Immature natural killer cell (primary cell): Measurements from ENCODE around the gene IL36B. TPM values are rescaled to one million over a fixed set of nuclear protein-coding genes. Genes with fewer than 3 reads are reported as not detected.

Source experiments
- DNase-seq, 3 donors: peaks; one replicate each; pipeline ENCODE4 v3.0.0; 2022; ENCODE audit warnings: mixed read lengths in 1 of 3
- H3K27ac Mint-ChIP-seq, 6 donors: one replicate each; pipeline ENCODE4 v1.8.0; 2020; ENCODE audit warnings: mixed read lengths in 6 of 6, mild to moderate bottlenecking in 5 of 6, inconsistent platforms in 4 of 6, moderate library complexity in 3 of 6
- H3K27me3 Mint-ChIP-seq, 3 donors: one replicate each; pipeline ENCODE4 v1.8.0; 2020 to 2021; ENCODE audit warnings: low read depth in 3 of 3, mild to moderate bottlenecking in 3 of 3, mixed read lengths in 3 of 3, moderate library complexity in 3 of 3, inconsistent platforms in 1 of 3
- H3K36me3 Mint-ChIP-seq, 3 donors: one replicate each; pipeline ENCODE4 v1.8.0; 2020; ENCODE audit warnings: mixed read lengths in 3 of 3, inconsistent platforms in 2 of 3, mild to moderate bottlenecking in 2 of 3
- H3K4me1 Mint-ChIP-seq, 2 donors: one replicate each; pipeline ENCODE4 v1.8.0; 2020; ENCODE audit warnings: inconsistent platforms in 2 of 2, mild to moderate bottlenecking in 2 of 2, mixed read lengths in 2 of 2, moderate library complexity in 1 of 2
- H3K4me3 Mint-ChIP-seq, 5 donors: one replicate each; pipeline ENCODE4 v1.8.0; 2020; ENCODE audit warnings: mild to moderate bottlenecking in 5 of 5, mixed read lengths in 5 of 5, inconsistent platforms in 3 of 5, moderate library complexity in 3 of 5
- H3K9me3 Mint-ChIP-seq, 6 donors: one replicate each; pipeline ENCODE4 v1.8.0; 2020; ENCODE audit warnings: mild to moderate bottlenecking in 6 of 6, mixed read lengths in 6 of 6, inconsistent platforms in 4 of 6, moderate library complexity in 3 of 6
- polyA plus RNA-seq, 3 donors: library from polyadenylated mRNA; unstranded; fragments of 300-500 nt; fragmentation: Illumina TruSeq; gene quantifications; one replicate each; pipeline ENCODE4 v1.2.3, GENCODE V29; 2021

IL36B gene
- polyA plus RNA-seq, 3 donors from 2014 or later = not detected

DNA sequence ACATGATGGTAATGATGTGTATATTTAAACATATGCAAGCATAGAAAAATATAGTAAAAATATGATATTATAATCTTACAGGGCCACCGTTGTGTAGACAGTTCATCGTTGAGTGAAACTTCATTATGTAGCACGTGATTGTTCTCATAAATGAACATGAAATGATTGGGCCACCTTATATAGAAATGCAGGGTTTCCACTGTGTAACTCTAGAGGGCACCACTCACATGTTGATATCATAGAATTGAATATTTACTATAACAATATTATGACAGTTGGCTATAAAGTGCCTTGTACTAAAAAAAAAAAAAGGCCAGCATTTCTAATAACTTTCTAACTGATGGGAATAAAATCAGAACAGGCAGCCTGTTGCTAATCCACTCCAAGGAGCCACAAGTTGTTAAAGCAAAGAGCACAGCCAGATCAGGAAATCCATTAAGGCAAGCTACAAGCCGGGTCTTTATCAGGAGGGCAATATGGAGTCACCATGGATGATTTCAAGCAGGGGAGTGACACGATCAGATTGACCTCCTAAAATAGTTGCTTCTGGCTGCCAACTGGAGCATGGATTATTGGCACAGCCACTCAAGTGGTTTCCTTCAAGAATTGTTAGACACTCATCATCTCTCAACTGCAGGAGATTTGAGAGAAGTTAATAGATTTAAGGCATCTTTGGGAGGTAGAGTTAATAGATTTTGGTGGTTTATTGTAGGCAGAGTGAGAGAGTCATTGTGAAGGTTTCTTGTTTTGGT is 31.8 kb upstream of the IL36B start:
- Mint-ChIP-seq H3K36me3 (no peaks in the 10 kb centered on the region), H3K27ac (no peak overlapping the region), H3K27me3 (peaks cover 1 to 6% (median 2%) of the 10 kb centered on the region in 3 donors), H3K4me3 (no peak overlapping the region), H3K9me3 (no peaks in the 10 kb centered on the region), H3K4me1 (no peaks in the 10 kb centered on the region)
- no peak for DNase-seq

DNA sequence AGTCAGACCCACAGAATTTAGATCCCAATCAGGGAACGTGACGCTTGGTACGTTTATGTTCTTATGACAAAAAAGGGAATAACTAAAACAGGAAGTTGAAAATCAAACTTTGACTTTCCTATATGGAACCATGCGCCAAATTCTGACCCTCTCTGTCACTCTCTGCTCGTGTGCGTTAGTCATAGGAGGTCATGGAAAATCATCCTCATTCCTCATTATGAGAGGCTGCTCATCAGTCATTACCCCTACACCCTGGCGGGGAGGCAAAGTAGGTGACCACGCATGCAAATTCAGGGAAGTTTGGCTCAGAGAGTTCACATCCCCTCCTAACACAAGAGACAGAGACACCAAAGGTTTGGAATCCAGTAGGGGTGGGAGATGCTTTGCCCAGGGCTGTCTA is 30.6 kb upstream of the IL36B start:
- H3K4me3 Mint-ChIP-seq = no peak overlapping the region
- peak overlapping the region in 1 of 6 donors; percentile 5 for H3K27ac Mint-ChIP-seq
- no peak for DNase-seq
- H3K4me1 Mint-ChIP-seq = no peaks in the 10 kb centered on the region
- no peaks in the 10 kb centered on the region for H3K9me3 Mint-ChIP-seq
- peaks cover 1 to 6% (median 4%) of the 10 kb centered on the region in 3 donors for H3K27me3 Mint-ChIP-seq
- H3K36me3 Mint-ChIP-seq = no peaks in the 10 kb centered on the region

GRCh38 chr2:113081488-113082210 is 29.0 kb upstream of the IL36B start:
- H3K4me1 Mint-ChIP-seq = no peaks in the 10 kb centered on the region
- H3K27me3 Mint-ChIP-seq = peaks cover 1 to 9% (median 4%) of the 10 kb centered on the region in 3 donors
- no peak overlapping the region for H3K27ac Mint-ChIP-seq
- no peak for DNase-seq
- no peak overlapping the region for H3K4me3 Mint-ChIP-seq
- H3K9me3 Mint-ChIP-seq = no peaks in the 10 kb centered on the region
- no peaks in the 10 kb centered on the region for H3K36me3 Mint-ChIP-seq

DNA sequence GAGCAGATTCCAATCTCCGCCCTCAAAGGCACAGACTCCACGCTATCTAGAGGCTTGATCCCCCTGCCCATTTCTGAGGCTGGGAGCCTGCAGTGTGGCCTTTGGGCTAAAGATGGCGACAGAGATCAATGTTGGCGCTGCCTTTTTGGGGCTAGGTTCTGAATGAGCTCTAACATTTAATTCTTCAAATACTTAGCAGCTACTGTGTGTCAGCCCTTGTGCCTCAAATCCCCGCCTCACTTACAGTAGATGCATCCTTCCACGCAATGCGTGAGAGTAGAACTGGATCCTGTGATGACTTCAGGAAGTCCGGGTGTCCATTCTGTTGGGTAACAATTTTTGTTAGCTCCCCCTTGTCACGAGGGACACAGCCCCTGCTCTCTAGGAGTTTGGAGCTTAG is 27.5 kb upstream of the IL36B start:
- H3K9me3 Mint-ChIP-seq = no peaks in the 10 kb centered on the region
- no peak overlapping the region for H3K27ac Mint-ChIP-seq
- peaks cover 1 to 2% of the 10 kb centered on the region in 2 donors for H3K4me1 Mint-ChIP-seq
- DNase-seq = peak in 2 of 3 donors; percentile 12 to 18
- no peak overlapping the region for H3K4me3 Mint-ChIP-seq
- H3K36me3 Mint-ChIP-seq = no peaks in the 10 kb centered on the region
- H3K27me3 Mint-ChIP-seq = peaks cover 1 to 6% (median 4%) of the 10 kb centered on the region in 3 donors

- H3K27ac Mint-ChIP-seq = no peak overlapping the region
- DNase-seq = no peak
- H3K36me3 Mint-ChIP-seq = no peaks in the 10 kb centered on the region
- H3K4me3 Mint-ChIP-seq = no peak overlapping the region
- H3K4me1 Mint-ChIP-seq = peaks cover 5 to 6% of the 10 kb centered on the region in 2 donors
- H3K9me3 Mint-ChIP-seq = no peaks in the 10 kb centered on the region
- peaks cover 1 to 6% (median 4%) of the 10 kb centered on the region in 3 donors for H3K27me3 Mint-ChIP-seq
Observed at GRCh38 chr2:113079131-113079530, 26.5 kb upstream of the IL36B start.

- Mint-ChIP-seq H3K4me1 (peaks cover 5 to 6% of the 10 kb centered on the region in 2 donors), H3K27me3 (peaks cover 0 to 6% (median 4%) of the 10 kb centered on the region in 3 donors), H3K27ac (no peak overlapping the region), H3K36me3 (no peaks in the 10 kb centered on the region), H3K4me3 (no peak overlapping the region), H3K9me3 (no peaks in the 10 kb centered on the region)
- DNase-seq = no peak
Observed at GRCh38 chr2:113078350-113078839, 25.7 kb upstream of the IL36B start.

DNA sequence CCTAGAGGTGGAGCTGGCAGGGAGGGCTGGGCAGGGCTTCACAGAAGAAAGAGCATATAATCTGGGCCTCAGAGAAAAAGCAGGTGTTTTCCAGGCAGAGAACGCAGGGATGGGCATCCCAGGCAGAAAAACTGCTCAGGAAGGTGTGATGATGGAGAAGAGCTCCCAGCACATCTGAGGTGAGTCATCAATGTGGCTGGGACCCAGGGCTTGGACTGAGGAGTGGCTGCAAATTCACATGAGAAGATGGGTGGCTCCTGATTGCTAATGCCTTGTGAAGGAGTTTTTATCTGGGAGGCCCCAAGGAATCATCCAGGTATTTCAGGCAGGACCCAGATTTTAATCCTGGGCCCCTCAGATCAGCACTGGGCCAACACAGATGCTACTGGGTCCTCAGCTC is 25.3 kb upstream of the IL36B start:
- Mint-ChIP-seq H3K27ac (no peak overlapping the region), H3K9me3 (no peaks in the 10 kb centered on the region), H3K4me1 (peaks cover 5 to 6% of the 10 kb centered on the region in 2 donors), H3K27me3 (peaks cover 0 to 7% (median 7%) of the 10 kb centered on the region in 3 donors), H3K4me3 (no peak overlapping the region), H3K36me3 (no peaks in the 10 kb centered on the region)
- DNase-seq = no peak

- Mint-ChIP-seq H3K4me1 (peaks cover 5 to 6% of the 10 kb centered on the region in 2 donors), H3K36me3 (no peaks in the 10 kb centered on the region), H3K27me3 (peaks cover 0 to 10% (median 7%) of the 10 kb centered on the region in 3 donors), H3K9me3 (no peaks in the 10 kb centered on the region), H3K4me3 (no peak overlapping the region), H3K27ac (no peak overlapping the region)
- no peak for DNase-seq
Observed at GRCh38 chr2:113076954-113077669, 24.4 kb upstream of the IL36B start.

DNA sequence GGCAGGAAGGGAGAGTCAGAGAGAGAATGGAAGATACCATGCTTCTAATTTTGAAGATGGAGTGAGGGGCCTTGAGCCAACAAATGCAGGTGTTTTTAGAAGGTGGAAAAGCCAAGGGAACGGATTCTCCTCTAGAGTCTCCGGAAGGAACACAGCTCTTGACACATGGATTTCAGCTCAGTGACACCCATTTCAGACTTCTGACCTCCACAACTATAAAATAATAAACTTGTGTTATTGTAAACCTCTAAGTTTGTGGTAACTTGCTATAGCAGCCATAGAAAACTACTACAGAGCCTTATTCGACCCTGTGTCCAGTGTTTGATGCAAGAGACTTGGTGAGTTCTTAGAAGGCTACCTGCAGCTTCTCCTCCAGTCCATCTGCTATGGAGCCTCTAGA is 22.9 kb upstream of the IL36B start:
- Mint-ChIP-seq H3K4me1 (peaks cover 5 to 6% of the 10 kb centered on the region in 2 donors), H3K4me3 (no peak overlapping the region), H3K36me3 (no peaks in the 10 kb centered on the region), H3K27ac (no peak overlapping the region), H3K27me3 (peaks cover 0 to 7% (median 5%) of the 10 kb centered on the region in 3 donors), H3K9me3 (no peaks in the 10 kb centered on the region)
- no peak for DNase-seq

GRCh38 chr2:113075030-113075429 is 22.4 kb upstream of the IL36B start:
- Mint-ChIP-seq H3K27me3 (peaks cover 0 to 7% (median 5%) of the 10 kb centered on the region in 3 donors), H3K4me1 (peaks cover 5 to 6% of the 10 kb centered on the region in 2 donors), H3K4me3 (no peak overlapping the region), H3K27ac (no peak overlapping the region), H3K9me3 (no peaks in the 10 kb centered on the region), H3K36me3 (no peaks in the 10 kb centered on the region)
- no peak for DNase-seq

- Mint-ChIP-seq H3K27ac (no peak overlapping the region), H3K4me3 (no peak overlapping the region)
Observed at GRCh38 chr2:113073325-113073834, 20.7 kb upstream of the IL36B start.

GRCh38 chr2:113072584-113072983 is 19.9 kb upstream of the IL36B start:
- Mint-ChIP-seq H3K4me1 (peaks cover 5 to 6% of the 10 kb centered on the region in 2 donors), H3K36me3 (no peaks in the 10 kb centered on the region), H3K4me3 (no peak overlapping the region), H3K27ac (no peak overlapping the region), H3K27me3 (peaks cover 0 to 7% (median 3%) of the 10 kb centered on the region in 3 donors), H3K9me3 (no peaks in the 10 kb centered on the region)
- no peak for DNase-seq

More at GRCh38 chr2:113073325-113073834, 20.7 kb upstream of the IL36B start:
- Mint-ChIP-seq H3K27me3 (peaks cover 0 to 7% (median 3%) of the 10 kb centered on the region in 3 donors), H3K4me1 (peaks cover 5 to 6% of the 10 kb centered on the region in 2 donors), H3K9me3 (no peaks in the 10 kb centered on the region), H3K36me3 (no peaks in the 10 kb centered on the region)
- DNase-seq = no peak

DNA sequence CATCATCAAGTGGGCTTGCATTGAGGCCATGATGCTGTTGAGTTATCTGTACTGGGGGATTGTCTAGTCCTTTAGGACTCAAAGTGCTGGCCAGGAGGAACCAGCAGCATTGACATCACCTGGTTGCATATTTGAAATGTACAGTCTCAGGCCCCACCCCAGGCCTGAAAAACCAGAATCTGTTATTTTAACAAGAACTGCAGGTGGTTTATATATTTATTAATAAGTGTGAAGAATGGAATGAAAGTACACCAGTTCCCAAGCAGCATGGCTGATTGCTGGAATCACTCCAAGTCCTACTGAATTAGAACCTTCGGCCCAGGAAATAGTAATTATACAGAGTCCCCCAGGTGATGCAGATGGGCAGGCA is 17.9 kb upstream of the IL36B start:
- peaks cover 5 to 6% of the 10 kb centered on the region in 2 donors for H3K4me1 Mint-ChIP-seq
- no peak for DNase-seq
- no peak overlapping the region for H3K27ac Mint-ChIP-seq
- no peak overlapping the region for H3K4me3 Mint-ChIP-seq
- no peaks in the 10 kb centered on the region for H3K36me3 Mint-ChIP-seq
- peaks cover 0 to 8% (median 3%) of the 10 kb centered on the region in 3 donors for H3K27me3 Mint-ChIP-seq
- no peaks in the 10 kb centered on the region for H3K9me3 Mint-ChIP-seq
